ENCODE results near the gene VSIG10L2.

The VSIG10L2 gene

GRCh38 chr11:125923012-125923579 lies 22.7 kb upstream of the VSIG10L2 start:
- TF ChIP-seq GATA3 (IDR thresholded peaks at IDR 0.05; ENCODE audit: low read depth, low read length), result no peak
- TF ChIP-seq GATA2 (IDR thresholded peaks at IDR 0.05; ENCODE audit: low read depth, low read length), result peak; percentile 57

- TF ChIP-seq GATA2 (IDR thresholded peaks at IDR 0.05; ENCODE audit: low read depth, low read length), result no peak
- no peak for TF ChIP-seq GATA3 (IDR thresholded peaks at IDR 0.05; ENCODE audit: low read depth, low read length)
These were observed 22.2 kb upstream of the VSIG10L2 start for GRCh38 chr11:125923633-125924032.

GRCh38 chr11:125924384-125925007 lies 21.3 kb upstream of the VSIG10L2 start:
- no peak for TF ChIP-seq GATA2 (IDR thresholded peaks at IDR 0.05; ENCODE audit: low read depth, low read length)
- TF ChIP-seq GATA3 (IDR thresholded peaks at IDR 0.05; ENCODE audit: low read depth, low read length), result no peak

GRCh38 chr11:125925247-125925740 lies 20.6 kb upstream of the VSIG10L2 start:
- TF ChIP-seq GATA3 (IDR thresholded peaks at IDR 0.05; ENCODE audit: low read depth, low read length) (no peak), GATA2 (IDR thresholded peaks at IDR 0.05; ENCODE audit: low read depth, low read length) (no peak; the same call in 1 of the 2 replicates)

- TF ChIP-seq GATA3 (IDR thresholded peaks at IDR 0.05; ENCODE audit: low read depth, low read length), result no peak
- TF ChIP-seq GATA2 (IDR thresholded peaks at IDR 0.05; ENCODE audit: low read depth, low read length), result no peak
These were observed 20.0 kb upstream of the VSIG10L2 start for GRCh38 chr11:125925804-125926203.

GRCh38 chr11:125926682-125927081 lies 19.2 kb upstream of the VSIG10L2 start:
- TF ChIP-seq GATA2 (IDR thresholded peaks at IDR 0.05; ENCODE audit: low read depth, low read length) (no peak), GATA3 (IDR thresholded peaks at IDR 0.05; ENCODE audit: low read depth, low read length) (no peak)

- no peak for TF ChIP-seq GATA3 (IDR thresholded peaks at IDR 0.05; ENCODE audit: low read depth, low read length)
- TF ChIP-seq GATA2 (IDR thresholded peaks at IDR 0.05; ENCODE audit: low read depth, low read length), result no peak
These were observed 16.3 kb upstream of the VSIG10L2 start for GRCh38 chr11:125929445-125930075.

GRCh38 chr11:125930076-125930450 lies 15.8 kb upstream of the VSIG10L2 start:
- no peak for TF ChIP-seq GATA3 (IDR thresholded peaks at IDR 0.05; ENCODE audit: low read depth, low read length)
- no peak for TF ChIP-seq GATA2 (IDR thresholded peaks at IDR 0.05; ENCODE audit: low read depth, low read length)

- TF ChIP-seq GATA3 (IDR thresholded peaks at IDR 0.05; ENCODE audit: low read depth, low read length), result no peak
- no peak for TF ChIP-seq GATA2 (IDR thresholded peaks at IDR 0.05; ENCODE audit: low read depth, low read length)
These were observed 14.7 kb upstream of the VSIG10L2 start for GRCh38 chr11:125931116-125931515.

- TF ChIP-seq GATA3 (IDR thresholded peaks at IDR 0.05; ENCODE audit: low read depth, low read length) (no peak), GATA2 (IDR thresholded peaks at IDR 0.05; ENCODE audit: low read depth, low read length) (no peak)
These were observed 14.2 kb upstream of the VSIG10L2 start for GRCh38 chr11:125931668-125932067.

- no peak for TF ChIP-seq GATA2 (IDR thresholded peaks at IDR 0.05; ENCODE audit: low read depth, low read length)
- no peak for TF ChIP-seq GATA3 (IDR thresholded peaks at IDR 0.05; ENCODE audit: low read depth, low read length)
These were observed 13.5 kb upstream of the VSIG10L2 start for GRCh38 chr11:125932301-125932700.

GRCh38 chr11:125933030-125933813 lies 12.6 kb upstream of the VSIG10L2 start:
- no peak for TF ChIP-seq GATA2 (IDR thresholded peaks at IDR 0.05; ENCODE audit: low read depth, low read length)
- no peak for TF ChIP-seq GATA3 (IDR thresholded peaks at IDR 0.05; ENCODE audit: low read depth, low read length)

- no peak for TF ChIP-seq GATA3 (IDR thresholded peaks at IDR 0.05; ENCODE audit: low read depth, low read length)
- TF ChIP-seq GATA2 (IDR thresholded peaks at IDR 0.05; ENCODE audit: low read depth, low read length), result no peak
These were observed 11.4 kb upstream of the VSIG10L2 start for GRCh38 chr11:125934473-125934872.

- TF ChIP-seq GATA3 (IDR thresholded peaks at IDR 0.05; ENCODE audit: low read depth, low read length) (no peak), GATA2 (IDR thresholded peaks at IDR 0.05; ENCODE audit: low read depth, low read length) (no peak)
These were observed 10.8 kb upstream of the VSIG10L2 start for GRCh38 chr11:125935056-125935455.

All from SH-SY5Y (cell line).